ENCODE measurements around the gene AKR7A2.
A peak's percentile ranks its signal among the peaks of the same experiment; 100 is the strongest.

GRCh38 chr1:19344372-19344810, 32.4 kb upstream of the AKR7A2 start:
- TF ChIP-seq, protein P1, sequence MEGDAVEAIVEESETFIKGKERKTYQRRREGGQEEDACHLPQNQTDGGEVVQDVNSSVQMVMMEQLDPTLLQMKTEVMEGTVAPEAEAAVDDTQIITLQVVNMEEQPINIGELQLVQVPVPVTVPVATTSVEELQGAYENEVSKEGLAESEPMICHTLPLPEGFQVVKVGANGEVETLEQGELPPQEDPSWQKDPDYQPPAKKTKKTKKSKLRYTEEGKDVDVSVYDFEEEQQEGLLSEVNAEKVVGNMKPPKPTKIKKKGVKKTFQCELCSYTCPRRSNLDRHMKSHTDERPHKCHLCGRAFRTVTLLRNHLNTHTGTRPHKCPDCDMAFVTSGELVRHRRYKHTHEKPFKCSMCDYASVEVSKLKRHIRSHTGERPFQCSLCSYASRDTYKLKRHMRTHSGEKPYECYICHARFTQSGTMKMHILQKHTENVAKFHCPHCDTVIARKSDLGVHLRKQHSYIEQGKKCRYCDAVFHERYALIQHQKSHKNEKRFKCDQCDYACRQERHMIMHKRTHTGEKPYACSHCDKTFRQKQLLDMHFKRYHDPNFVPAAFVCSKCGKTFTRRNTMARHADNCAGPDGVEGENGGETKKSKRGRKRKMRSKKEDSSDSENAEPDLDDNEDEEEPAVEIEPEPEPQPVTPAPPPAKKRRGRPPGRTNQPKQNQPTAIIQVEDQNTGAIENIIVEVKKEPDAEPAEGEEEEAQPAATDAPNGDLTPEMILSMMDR (conservative IDR thresholded peaks at IDR 0.05 in 1 of 2, IDR thresholded peaks at IDR 0.05 in 1 of 2; ENCODE audit: low read depth in 1 of 2, low read length in 2 of 2): peak; percentile 81 to 83
- no peak for TF ChIP-seq EZH2 (IDR thresholded peaks at IDR 0.05; ENCODE audit: low read length, missing control alignments)

Measured in fibroblast of lung (primary cell).